ENCODE measurements around the gene PTP4A2.

DNA sequence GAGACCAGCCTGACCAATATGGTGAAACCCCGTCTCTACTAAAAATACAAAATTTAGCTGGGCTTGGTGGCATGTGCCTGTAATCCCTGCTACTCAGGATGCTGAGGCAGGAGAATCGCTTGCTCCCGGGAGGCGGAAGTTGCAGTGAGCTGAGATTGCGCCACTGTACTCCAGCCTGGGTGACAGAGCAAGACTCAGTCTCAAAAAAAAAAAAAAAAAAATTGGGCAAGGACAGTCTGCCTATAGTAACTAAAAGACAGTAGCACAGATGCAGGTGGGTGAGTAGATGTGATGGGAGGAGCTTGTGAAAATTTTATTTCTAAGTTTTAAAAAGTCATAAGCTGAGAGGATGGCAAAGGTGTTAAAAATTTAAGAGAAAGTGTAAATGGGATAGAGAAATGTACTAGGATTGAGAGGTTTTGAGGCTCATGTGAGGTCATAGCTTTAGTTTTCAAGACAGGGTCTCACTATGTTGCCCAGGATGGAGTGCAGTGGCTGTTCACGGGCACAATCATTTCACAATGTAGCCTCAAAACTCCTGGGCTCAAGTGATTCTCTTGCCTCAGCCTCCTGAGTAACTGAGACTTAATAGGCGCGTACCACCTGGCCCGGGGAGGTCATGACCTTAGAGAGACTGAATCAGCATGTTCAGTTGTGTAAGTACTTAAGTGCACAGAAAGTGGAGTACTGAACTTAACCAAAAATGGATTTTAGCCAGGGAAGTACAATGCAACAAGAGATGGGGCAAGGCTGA, 33.7 kb downstream of the PTP4A2 start:
- TF ChIP-seq, protein P1, sequence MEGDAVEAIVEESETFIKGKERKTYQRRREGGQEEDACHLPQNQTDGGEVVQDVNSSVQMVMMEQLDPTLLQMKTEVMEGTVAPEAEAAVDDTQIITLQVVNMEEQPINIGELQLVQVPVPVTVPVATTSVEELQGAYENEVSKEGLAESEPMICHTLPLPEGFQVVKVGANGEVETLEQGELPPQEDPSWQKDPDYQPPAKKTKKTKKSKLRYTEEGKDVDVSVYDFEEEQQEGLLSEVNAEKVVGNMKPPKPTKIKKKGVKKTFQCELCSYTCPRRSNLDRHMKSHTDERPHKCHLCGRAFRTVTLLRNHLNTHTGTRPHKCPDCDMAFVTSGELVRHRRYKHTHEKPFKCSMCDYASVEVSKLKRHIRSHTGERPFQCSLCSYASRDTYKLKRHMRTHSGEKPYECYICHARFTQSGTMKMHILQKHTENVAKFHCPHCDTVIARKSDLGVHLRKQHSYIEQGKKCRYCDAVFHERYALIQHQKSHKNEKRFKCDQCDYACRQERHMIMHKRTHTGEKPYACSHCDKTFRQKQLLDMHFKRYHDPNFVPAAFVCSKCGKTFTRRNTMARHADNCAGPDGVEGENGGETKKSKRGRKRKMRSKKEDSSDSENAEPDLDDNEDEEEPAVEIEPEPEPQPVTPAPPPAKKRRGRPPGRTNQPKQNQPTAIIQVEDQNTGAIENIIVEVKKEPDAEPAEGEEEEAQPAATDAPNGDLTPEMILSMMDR (IDR thresholded peaks at IDR 0.05), result no peak
- TF ChIP-seq POLR2A (IDR thresholded peaks at IDR 0.05), result no peak
- TF ChIP-seq EP300 (IDR thresholded peaks at IDR 0.05), result no peak

Data from upper lobe of left lung (tissue), 4 donors.